Left cardiac atrium (tissue), 4 donors: Measurements from ENCODE around the gene EFCAB12. TPM values are rescaled to one million over a fixed set of nuclear protein-coding genes. Genes with fewer than 3 reads are reported as not detected.

Experiments
- ATAC-seq, 2 donors: fragments of 200-7000 bp; cut with Tn5 transposase; one replicate each; pipeline ENCODE4 v1.9.1; 2020; ENCODE audit warnings: mild to moderate bottlenecking in 2 of 2, moderate library complexity in 2 of 2
- DNase-seq: peaks from one replicate; pipeline ENCODE4 v3.0.0-alpha.2; 2020
- intact Hi-C, 2 donors: fragments of 100-400 bp; cut with DNase I; formaldehyde crosslinking; loops; one replicate each; pipeline versions ENCODE4 v1.14.1 to v1.15.1; 2022 to 2023
- long read RNA-seq: library from polyadenylated mRNA; unstranded; transcript quantifications from one replicate; pipeline ENCODE4 v2.0.0, GENCODE V29; 2021
- total RNA-seq, 2 donors: library from RNA; stranded (reverse); fragmentation: NEBNext Ultra II Directional; extraction: Animal tissue kit (Norgen Biotek cat#: 25700); gene quantifications; one replicate each; pipeline ENCODE4 v1.2.1, GENCODE V29; 2021
- donor health status: DM: no; HTN: yes; CAD: no.
- donor health status: DM: no; HTN: yes; CAD: no; lungs with severe emphysema.
- donor health status: DM: yes; HTN: yes; CAD: no.
- donor health status: Dilated cardiomyopathy.

The EFCAB12 gene
- total RNA-seq, result under 1 TPM; 0.32 to 0.37 TPM
- long read RNA-seq, partial matches to known transcripts, result 0 of 1 reads
- long read RNA-seq, other reads (novel, unspliced or antisense), result 1 of 1 reads

GRCh38 chr3:129428376-129429079, at the start of gene EFCAB12:
TSS of gene EFCAB12 (minus strand) at chr3:129428636. CDS start at chr3:129428488, 148 bp downstream.
- intact Hi-C loops, result no loop called here
- ATAC-seq (peak; percentile 98), DNase-seq (peak; percentile 97)

- intact Hi-C loops, result no loop called here
- DNase-seq (no peak), ATAC-seq (no peak)
Observed at GRCh38 chr3:129476586-129476985, 48.1 kb upstream of the EFCAB12 start.

GRCh38 chr3:129475863-129476262, 47.4 kb upstream of the EFCAB12 start:
- intact Hi-C loops, result no loop called here
- no peak for DNase-seq
- no peak for ATAC-seq

- ATAC-seq, result no peak
- intact Hi-C loops, result no loop called here
- DNase-seq, result no peak
Observed at GRCh38 chr3:129474984-129475804, 46.8 kb upstream of the EFCAB12 start.

GRCh38 chr3:129473769-129474152, 45.3 kb upstream of the EFCAB12 start:
- no peak for DNase-seq

GRCh38 chr3:129473067-129473768, 44.8 kb upstream of the EFCAB12 start:
- intact Hi-C loops, result no loop called here
- ATAC-seq (no peak), DNase-seq (no peak)

More at GRCh38 chr3:129473769-129474152, 45.3 kb upstream of the EFCAB12 start:
- no peak for ATAC-seq
- intact Hi-C loops, result no loop called here

- DNase-seq (no peak), ATAC-seq (no peak)
- intact Hi-C loops, result no loop called here
Observed at GRCh38 chr3:129470861-129471260, 42.4 kb upstream of the EFCAB12 start.

GRCh38 chr3:129469026-129469425, 40.6 kb upstream of the EFCAB12 start:
- DNase-seq (peak; percentile 50), ATAC-seq (peak; percentile 90 to 92)
- intact Hi-C loops, result no loop called here

- intact Hi-C loops, result no loop called here
- ATAC-seq, result no peak
- DNase-seq, result no peak
Observed at GRCh38 chr3:129467932-129468331, 39.5 kb upstream of the EFCAB12 start.

GRCh38 chr3:129463716-129464115, 35.3 kb upstream of the EFCAB12 start:
- DNase-seq (no peak), ATAC-seq (no peak)
- intact Hi-C loops, result loop anchor here in 1 of 2 donors (5.0 kb wide), 1 partner anchor 39 kb away; no protein-coding TSS in a partner anchor

- DNase-seq, result no peak
- intact Hi-C loops, result loop anchor here in 1 of 2 donors (5.0 kb wide), 1 partner anchor 39 kb away; no protein-coding TSS in a partner anchor
- no peak for ATAC-seq
Observed at GRCh38 chr3:129463094-129463493, 34.7 kb upstream of the EFCAB12 start.

- DNase-seq (no peak), ATAC-seq (peak in 1 of 2 donors; percentile 67)
- intact Hi-C loops, result loop anchor here in 1 of 2 donors (5.0 kb wide), 1 partner anchor 40 kb away; no protein-coding TSS in a partner anchor
Observed at GRCh38 chr3:129462361-129462968, 34.0 kb upstream of the EFCAB12 start.

- ATAC-seq (peak; percentile 90 to 94), DNase-seq (peak; percentile 72)
- intact Hi-C loops, result loop anchor here in 1 of 2 donors (5.0 kb wide), 1 partner anchor 41 kb away; no protein-coding TSS in a partner anchor
Observed at GRCh38 chr3:129461461-129462146, 33.2 kb upstream of the EFCAB12 start.

- peak in 1 of 2 donors; percentile 13 for ATAC-seq
- intact Hi-C loops, result loop anchor here in 1 of 2 donors (5.0 kb wide), 1 partner anchor 41 kb away; no protein-coding TSS in a partner anchor
- no peak for DNase-seq
Observed at GRCh38 chr3:129461022-129461421, 32.6 kb upstream of the EFCAB12 start.

- DNase-seq, result no peak
- ATAC-seq, result no peak
- intact Hi-C loops, result loop anchor here in 1 of 2 donors (5.0 kb wide), 1 partner anchor 42 kb away; no protein-coding TSS in a partner anchor
Observed at GRCh38 chr3:129460572-129460971, 32.1 kb upstream of the EFCAB12 start.

- ATAC-seq (no peak), DNase-seq (no peak)
- intact Hi-C loops, result loop anchor here in 1 of 2 donors (5.0 kb wide), 1 partner anchor 42 kb away; no protein-coding TSS in a partner anchor
Observed at GRCh38 chr3:129460155-129460554, 31.7 kb upstream of the EFCAB12 start.

GRCh38 chr3:129453732-129454131, 25.3 kb upstream of the EFCAB12 start:
- DNase-seq (no peak), ATAC-seq (no peak)
- intact Hi-C loops, result no loop called here
